Ammon's horn (tissue), 1 donor: Measurements from ENCODE around the gene METTL23.
"Not testable (repeated sequence)": the region's sequence is repeated elsewhere in the genome, so short reads cannot be mapped to it uniquely, and the experiment has no call there.

Experiments
- DNase-seq: peaks from one replicate; pipeline ENCODE4 v3.0.0-alpha.2; 2016; ENCODE audit warnings: low spot score

METTL23 gene

GRCh38 chr17:76695059-76695831 lies 31.4 kb upstream of the METTL23 start:
- no peak for DNase-seq

- DNase-seq = no peak
Measured at GRCh38 chr17:76696763-76697701, 29.6 kb upstream of the METTL23 start.

- no peak for DNase-seq
Measured at GRCh38 chr17:76697702-76698465, 28.8 kb upstream of the METTL23 start.

GRCh38 chr17:76698466-76698977 lies 28.1 kb upstream of the METTL23 start:
- DNase-seq = not testable (repeated sequence)

GRCh38 chr17:76700270-76700616 lies 26.4 kb upstream of the METTL23 start:
- DNase-seq = no peak

- DNase-seq = no peak
Measured at GRCh38 chr17:76700617-76701470, 25.8 kb upstream of the METTL23 start.

- DNase-seq = no peak
Measured at GRCh38 chr17:76701471-76701967, 25.1 kb upstream of the METTL23 start.

- no peak for DNase-seq
Measured at GRCh38 chr17:76702076-76702475, 24.6 kb upstream of the METTL23 start.

- no peak for DNase-seq
Measured at GRCh38 chr17:76702941-76703637, 23.6 kb upstream of the METTL23 start.

GRCh38 chr17:76704805-76705204 lies 21.8 kb upstream of the METTL23 start:
- no peak for DNase-seq

- no peak for DNase-seq
Measured at GRCh38 chr17:76706817-76707216, 19.8 kb upstream of the METTL23 start.

GRCh38 chr17:76707985-76708807 lies 18.4 kb upstream of the METTL23 start:
- DNase-seq = peak; percentile 80

- DNase-seq = no peak
Measured at GRCh38 chr17:76709077-76709950, 17.3 kb upstream of the METTL23 start.

- not testable (repeated sequence) for DNase-seq
Measured at GRCh38 chr17:76709951-76710862, 16.4 kb upstream of the METTL23 start.

GRCh38 chr17:76710863-76711611 lies 15.6 kb upstream of the METTL23 start, which contains the start of gene MXRA7:
MXRA7 (minus strand) TSS chr17:76710965; CDS start chr17:76710946, 19 bp downstream.
- peak; percentile 73 for DNase-seq

GRCh38 chr17:76712321-76712720 lies 14.3 kb upstream of the METTL23 start:
- not testable (repeated sequence) for DNase-seq
